Measurements from ENCODE around the gene DLG2.

The DLG2 gene

DNA sequence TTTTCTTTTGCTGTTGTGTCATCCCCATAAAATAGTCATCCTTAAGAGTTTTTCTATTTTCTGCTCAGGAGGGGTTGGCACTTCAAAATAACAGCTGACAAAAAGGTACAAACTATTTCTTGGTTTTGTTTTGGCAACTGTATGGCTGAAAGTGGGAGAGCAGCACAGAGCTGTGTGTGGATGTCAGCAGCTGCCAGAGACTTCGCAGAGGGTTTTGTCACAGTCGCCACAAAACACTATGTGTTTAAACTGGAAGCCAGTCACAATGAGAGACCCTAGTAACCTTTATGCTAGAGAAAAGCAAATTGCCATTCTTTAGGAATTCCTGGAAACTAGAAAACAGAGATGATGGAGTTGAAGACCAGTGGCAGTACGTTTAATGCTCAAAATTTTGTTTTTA is 2151.4 kb downstream of the DLG2 start:
- TF ChIP-seq CTCF (IDR thresholded peaks at IDR 0.05; ENCODE audit: low read depth, low read length, missing control alignments) = no peak
- no peak overlapping the region for H3K4me3 ChIP-seq (ENCODE audit: low read depth, low read length)
- DNase-seq (ENCODE audit: low read depth) = no peak

GRCh38 chr11:83473743-83474142 is 2153.4 kb downstream of the DLG2 start:
- no peak for TF ChIP-seq CTCF (IDR thresholded peaks at IDR 0.05; ENCODE audit: low read depth, low read length, missing control alignments)
- no peak overlapping the region for H3K4me3 ChIP-seq (ENCODE audit: low read depth, low read length)
- no peak for DNase-seq (ENCODE audit: low read depth)

DNA sequence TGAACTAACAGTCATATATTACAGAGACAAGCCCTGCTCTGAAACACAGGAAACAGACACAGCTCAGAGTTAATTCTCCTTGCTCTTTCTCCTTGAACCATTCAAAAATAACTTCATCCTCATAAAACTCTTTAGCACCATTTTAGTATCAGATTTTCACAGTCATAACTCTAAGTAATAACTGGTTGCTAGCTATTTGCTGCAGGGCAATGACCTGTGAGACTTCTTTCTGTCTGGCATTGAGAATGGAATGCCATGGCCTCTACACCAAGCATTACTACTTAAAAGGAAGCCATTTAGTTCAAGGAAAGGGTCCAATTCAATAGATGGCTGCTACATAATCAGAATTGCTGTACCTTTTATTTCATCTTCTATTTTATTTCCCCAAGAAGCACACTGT is 2154.3 kb downstream of the DLG2 start:
- no peak overlapping the region for H3K4me3 ChIP-seq (ENCODE audit: low read depth, low read length)
- no peak for DNase-seq (ENCODE audit: low read depth)
- TF ChIP-seq CTCF (IDR thresholded peaks at IDR 0.05; ENCODE audit: low read depth, low read length, missing control alignments) = no peak

- no peak for TF ChIP-seq CTCF (IDR thresholded peaks at IDR 0.05; ENCODE audit: low read depth, low read length, missing control alignments)
- DNase-seq (ENCODE audit: low read depth) = no peak
- H3K4me3 ChIP-seq (ENCODE audit: low read depth, low read length) = no peak overlapping the region
These were observed 2155.1 kb downstream of the DLG2 start for GRCh38 chr11:83471831-83472727.

DNA sequence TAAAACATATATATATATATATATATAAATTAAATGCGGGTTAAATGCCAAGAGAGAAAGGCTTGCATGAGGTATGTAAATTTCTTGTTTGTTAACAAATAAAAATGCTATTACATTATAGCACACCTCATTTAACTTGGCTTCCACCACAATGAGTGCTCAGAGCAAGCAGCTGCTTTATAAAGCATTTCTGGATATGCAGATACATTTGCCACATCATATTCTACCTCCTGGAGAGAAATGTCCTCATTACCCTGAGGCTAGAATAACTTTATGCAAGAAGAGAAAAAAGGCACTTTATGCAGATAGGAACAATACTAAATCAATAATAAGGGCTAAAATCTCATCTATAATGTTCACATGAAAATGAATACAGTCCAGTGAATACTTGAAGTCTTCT is 2159.3 kb downstream of the DLG2 start:
- no peak for DNase-seq (ENCODE audit: low read depth)
- no peak overlapping the region for H3K4me3 ChIP-seq (ENCODE audit: low read depth, low read length)
- TF ChIP-seq CTCF (IDR thresholded peaks at IDR 0.05; ENCODE audit: low read depth, low read length, missing control alignments) = no peak

DNA sequence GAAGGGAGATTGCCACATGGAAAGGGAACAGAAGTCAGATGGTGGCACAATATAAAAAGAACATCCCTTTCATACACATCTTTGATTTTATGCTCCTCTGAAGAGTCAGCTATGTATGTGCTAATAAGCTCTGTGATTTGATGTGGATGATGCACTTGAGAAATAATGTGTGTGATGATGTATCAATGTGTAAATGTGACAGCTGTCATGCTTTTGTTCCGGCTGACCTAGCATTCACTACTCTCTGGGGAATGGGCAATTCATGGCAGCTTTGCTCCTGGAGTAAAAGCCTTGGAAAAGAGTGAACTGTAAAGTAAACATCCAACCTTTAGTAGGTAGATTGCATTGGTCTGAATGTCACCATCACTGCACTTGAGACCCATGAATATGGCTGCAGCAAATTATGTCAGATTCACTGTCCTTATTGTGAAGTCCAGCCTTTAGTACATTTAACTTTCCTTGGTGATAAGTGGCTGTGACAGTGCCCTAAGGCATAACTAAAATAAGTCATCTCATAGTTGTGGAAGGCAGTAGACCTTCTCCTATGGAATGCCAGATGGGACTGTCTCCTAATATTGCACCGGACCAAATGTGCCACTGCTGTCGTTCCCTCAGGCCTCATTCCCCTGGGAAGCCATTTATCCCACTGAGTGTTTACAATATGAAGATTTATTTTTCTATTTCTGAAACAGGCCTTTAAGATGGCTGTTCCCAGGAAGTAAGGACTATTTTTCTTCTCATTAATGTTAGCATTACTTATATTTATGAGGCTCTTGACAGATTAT is 2162.8 kb downstream of the DLG2 start:
- no peak for TF ChIP-seq CTCF (IDR thresholded peaks at IDR 0.05; ENCODE audit: low read depth, low read length, missing control alignments)
- no peak for DNase-seq (ENCODE audit: low read depth)
- no peak overlapping the region for H3K4me3 ChIP-seq (ENCODE audit: low read depth, low read length)

All from GM12864 (cell line).